HG02571 (cell line): ENCODE data around the gene IDI2.
"Not testable (repeated sequence)": the region's sequence is repeated elsewhere in the genome, so short reads cannot be mapped to it uniquely, and the experiment has no call there.

Source experiments
- ATAC-seq: cut with Tn5 transposase; IDR thresholded peaks from one replicate; pipeline ENCODE4 v1.9.1; 2021; ENCODE audit warnings: mild to moderate bottlenecking, moderate library complexity; ENCODE audit not compliant: unreplicated experiment

The IDI2 gene

DNA sequence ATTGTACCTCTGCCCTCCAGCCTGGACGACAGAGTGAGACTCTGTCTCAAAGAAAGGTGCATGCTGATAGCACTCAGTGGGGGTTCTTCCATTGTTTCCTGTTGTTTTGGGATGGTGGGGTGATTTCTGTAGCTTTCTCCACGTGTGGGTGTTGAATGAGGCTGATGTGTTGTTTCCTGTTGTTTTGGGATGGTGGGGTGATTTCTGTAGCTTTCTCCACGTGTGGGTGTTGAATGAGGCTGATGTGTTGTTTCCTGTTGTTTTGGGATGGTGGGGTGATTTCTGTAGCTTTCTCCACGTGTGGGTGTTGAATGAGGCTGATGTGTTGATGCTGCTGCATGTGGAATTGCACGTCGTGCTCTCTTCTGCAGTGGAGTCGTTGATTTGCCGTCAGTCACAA, 15.7 kb downstream of the IDI2 start:
- not testable (repeated sequence) for ATAC-seq

- ATAC-seq: no peak
Measured at GRCh38 chr10:1009071-1009494, 16.6 kb downstream of the IDI2 start.

- ATAC-seq: no peak
Measured at GRCh38 chr10:1007583-1007982, 18.1 kb downstream of the IDI2 start.

DNA sequence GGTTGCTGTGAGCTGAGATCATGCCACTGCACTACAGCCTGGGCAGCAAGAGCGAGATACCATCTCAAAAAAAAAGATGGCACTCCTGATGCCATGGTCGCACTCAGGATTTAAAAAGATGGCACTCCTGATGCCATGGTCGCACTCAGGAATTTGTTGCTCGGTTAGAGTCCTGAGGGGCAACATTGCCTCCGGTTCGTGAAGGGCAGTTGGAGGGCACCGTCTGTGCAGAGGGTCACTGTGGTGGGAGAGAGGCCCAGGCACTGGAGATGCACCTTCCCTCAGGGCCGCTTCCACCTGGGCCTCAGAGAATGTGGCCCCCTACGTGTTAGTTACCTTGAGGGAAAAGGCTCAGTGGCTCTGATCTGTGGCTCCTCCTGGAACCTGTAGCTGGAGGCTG, 19.1 kb downstream of the IDI2 start:
- ATAC-seq: no peak

- no peak for ATAC-seq
Measured at GRCh38 chr10:1003884-1004670, 21.6 kb downstream of the IDI2 start.

DNA sequence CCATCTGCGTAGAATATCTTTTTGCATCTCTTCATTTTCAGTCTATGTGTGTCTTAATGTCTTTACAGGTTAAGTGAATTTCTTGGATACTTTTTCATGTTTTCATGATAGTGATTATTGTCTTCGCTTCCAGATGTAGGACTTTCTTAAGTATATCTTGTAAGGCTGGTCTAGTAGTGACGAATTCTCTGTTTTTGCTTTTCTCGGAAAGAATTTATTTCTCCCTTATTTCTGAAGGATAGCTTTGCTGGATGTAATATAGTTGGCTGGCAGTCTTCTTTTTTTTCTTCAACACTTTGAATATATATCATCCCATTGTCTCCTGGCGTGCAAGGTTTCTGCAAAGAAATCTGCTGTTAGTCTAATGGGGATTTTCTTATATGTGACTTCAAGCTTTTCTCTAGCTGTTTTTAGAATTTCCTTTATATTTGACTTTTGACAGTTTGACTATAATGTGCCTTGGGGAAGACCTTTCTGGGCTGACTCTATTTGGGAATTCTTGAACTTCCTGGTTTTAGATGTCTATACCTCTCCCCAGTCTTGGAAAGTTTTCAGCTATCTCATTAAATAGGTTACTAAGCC, 23.1 kb downstream of the IDI2 start:
- no peak for ATAC-seq

GRCh38 chr10:997266-998022, 28.2 kb downstream of the IDI2 start:
- ATAC-seq: no peak

DNA sequence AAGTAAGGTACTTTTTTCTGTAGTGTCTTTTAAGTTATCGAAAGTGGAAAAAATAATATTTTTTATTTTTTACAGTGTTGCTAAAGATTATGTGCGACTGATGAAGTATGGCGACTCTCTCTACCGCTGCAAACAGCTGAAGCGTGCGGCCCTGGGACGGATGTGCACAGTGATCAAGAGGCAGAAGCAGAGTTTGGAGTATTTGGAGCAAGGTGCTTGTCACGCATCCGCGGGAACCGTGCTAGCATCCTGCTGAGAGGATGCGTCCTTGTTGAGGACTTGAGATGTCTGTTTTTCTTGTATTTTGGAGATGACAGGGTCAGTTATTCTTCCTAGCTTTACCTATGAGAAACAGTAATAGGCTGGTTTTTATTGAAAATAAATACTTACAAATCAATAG, 29.6 kb downstream of the IDI2 start:
- ATAC-seq: no peak

- no peak for ATAC-seq
Measured at GRCh38 chr10:995559-995926, 30.1 kb downstream of the IDI2 start.

DNA sequence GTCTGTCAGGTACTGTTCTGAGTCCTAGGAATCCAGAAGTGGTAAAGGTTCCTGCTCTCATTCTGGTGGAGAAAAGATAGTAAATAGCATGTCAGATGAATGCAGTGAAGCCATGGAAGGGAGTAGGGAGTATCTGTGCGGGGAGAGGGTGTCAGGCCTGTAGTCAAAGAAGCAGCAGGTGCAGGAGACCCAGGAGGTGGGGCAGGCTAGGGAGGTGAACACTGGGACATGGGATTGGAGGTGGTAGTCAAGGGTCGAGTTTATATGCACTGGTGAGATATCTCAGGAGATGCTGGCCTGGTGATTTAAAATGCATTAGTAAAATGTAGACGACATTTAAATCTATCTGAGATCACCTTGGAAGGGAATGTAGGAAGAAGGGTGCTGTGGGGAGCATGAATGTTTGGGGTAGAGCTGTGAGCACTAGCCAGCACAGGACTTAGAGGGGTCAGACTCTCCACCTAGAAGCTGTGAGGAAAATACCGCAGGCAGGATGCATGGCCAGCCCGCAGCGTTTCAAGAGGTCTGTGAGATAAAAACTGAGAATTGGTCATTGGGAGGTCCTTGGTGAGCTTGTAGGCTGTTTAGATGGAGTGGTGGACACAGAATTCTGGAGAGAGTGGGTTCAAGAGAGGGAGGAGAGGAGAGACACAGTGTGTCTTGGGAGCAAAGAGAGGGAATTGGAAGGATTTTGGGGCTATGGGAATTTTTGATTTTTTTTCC, 30.7 kb downstream of the IDI2 start:
- no peak for ATAC-seq

DNA sequence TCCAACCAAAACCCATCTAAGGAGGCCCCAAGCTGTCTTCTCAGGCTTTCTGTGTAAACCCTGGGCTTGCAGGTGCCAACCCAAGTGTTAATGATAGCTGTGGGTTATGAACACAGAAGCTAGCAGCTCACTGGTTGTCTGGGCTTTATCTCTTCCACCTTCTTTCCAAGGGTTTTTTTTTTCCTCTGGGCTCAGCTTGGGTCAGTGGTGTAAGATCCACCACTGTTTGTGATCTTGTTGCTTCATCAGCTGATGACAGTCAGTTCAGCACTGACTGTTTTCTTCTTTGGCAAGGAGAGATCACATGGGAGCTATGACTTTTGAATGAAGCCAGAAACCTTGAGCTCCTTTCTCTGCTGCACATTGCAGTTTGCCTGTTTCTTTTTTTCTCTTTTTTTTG, 32.8 kb downstream of the IDI2 start:
- ATAC-seq: no peak

DNA sequence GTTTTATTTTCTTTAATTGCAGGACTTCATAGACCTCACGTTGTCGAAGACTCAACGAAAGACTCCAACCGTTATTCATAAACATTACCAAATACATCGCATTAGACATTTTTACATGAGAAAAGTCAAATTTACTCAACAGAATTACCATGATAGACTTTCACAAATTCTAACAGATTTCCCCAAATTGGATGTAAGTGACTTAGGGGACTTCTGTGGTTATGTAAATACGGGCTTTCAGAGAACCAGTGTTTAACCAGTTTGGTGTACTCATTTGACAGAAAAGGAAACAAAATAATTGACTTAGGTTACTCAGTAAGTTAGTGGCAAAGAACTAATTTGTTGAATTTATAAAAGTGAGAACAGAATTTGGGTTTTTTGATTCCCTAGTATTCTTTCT, 33.2 kb downstream of the IDI2 start:
- ATAC-seq: no peak

GRCh38 chr10:990808-991207, 34.9 kb downstream of the IDI2 start:
- no peak for ATAC-seq

DNA sequence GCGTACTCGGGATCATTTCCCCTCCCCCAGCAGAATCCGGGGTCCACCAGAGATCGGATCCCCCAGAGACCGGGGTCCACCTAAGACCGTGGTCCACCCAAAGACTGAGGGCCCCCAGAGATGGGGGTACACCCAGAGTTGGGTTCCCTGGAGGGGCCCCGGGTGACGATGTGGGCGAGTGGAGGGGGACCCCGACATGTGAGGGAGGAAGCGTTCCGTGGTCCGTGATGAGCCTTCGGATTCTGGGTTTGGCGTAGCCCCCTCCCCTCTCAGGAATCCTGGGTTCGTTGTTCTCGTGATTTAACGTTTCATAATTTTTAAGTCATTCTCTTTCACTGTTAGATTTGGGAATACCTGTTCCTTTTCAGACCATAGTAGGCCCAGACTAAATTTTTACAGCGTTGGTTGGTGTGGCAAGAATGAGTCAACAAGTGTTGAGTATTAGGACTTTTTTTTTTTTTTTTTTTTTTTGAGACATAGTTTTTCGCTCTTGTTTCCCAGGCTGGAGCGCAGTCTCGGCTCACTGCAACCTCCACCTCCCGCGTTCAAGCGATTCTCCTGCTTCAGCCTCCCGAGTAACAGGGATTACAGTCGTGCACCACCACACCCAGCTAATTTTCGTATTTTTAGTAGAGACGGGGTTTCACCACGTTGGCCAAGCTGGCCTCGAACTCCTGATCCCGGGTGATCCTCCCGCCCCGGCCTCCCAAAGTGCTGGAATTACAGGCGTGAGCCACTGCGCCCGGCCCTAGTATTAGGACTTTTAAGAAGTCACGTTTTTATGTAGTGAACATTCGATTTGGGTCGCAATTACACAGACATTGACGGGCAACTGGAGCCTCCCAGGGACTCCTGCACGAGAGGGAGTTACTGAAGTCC, 36.8 kb downstream of the IDI2 start:
- ATAC-seq: peak; percentile 2

- peak; percentile 96 for ATAC-seq
Measured at GRCh38 chr10:987870-988666, 37.6 kb downstream of the IDI2 start, which contains the start of gene GTPBP4. Gene GTPBP4, plus strand, starts transcription at chr10:988434. Its CDS starts 46 bp downstream, at chr10:988480.

DNA sequence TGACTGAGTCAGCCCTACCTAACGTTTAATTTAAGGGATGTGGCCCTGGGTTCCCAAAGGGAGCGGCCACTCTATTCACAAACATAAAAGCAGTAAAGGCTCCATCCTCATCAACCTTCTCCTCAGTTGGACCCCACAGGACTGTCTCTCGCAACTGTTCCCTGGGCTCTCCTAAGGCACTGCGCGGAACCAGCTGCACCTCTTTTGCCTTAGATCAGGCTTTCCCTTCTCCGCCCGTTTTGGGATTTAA, 38.1 kb downstream of the IDI2 start:
- peak; percentile 2 for ATAC-seq

DNA sequence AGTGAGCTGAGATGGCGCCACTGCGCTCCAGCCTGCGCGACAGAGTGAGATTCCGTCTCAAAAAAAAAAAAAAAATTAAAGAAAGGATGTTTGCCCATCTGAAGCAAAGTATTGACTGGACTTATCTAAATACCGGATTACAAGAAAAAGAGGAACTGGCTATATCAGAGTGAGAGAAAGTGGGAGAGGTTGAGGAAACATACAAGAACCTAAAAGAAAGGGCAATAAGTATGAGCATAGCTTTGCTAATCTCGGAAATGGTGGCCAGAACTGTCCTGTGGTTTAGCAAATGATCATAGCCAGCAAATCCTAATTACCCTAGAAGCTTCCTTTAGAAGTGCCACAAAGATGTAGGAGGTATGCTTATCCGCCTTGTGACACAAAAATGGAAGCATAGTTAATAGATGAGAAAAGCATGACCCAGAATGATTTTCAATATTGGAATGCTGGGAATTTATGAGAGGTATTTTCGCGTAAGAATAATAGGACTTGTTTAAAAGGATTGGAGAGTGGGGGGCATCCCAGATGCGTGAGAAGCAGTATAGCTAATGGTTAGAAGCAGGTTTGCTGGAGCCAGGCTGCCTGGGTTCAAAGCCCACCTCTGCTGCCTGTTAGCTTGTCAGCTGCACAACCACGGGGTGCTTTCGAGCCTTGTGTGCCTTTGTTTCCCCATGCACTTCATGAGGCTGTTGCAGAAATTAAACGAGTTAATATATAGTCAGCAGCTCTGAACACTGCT, 38.6 kb downstream of the IDI2 start:
- no peak for ATAC-seq

DNA sequence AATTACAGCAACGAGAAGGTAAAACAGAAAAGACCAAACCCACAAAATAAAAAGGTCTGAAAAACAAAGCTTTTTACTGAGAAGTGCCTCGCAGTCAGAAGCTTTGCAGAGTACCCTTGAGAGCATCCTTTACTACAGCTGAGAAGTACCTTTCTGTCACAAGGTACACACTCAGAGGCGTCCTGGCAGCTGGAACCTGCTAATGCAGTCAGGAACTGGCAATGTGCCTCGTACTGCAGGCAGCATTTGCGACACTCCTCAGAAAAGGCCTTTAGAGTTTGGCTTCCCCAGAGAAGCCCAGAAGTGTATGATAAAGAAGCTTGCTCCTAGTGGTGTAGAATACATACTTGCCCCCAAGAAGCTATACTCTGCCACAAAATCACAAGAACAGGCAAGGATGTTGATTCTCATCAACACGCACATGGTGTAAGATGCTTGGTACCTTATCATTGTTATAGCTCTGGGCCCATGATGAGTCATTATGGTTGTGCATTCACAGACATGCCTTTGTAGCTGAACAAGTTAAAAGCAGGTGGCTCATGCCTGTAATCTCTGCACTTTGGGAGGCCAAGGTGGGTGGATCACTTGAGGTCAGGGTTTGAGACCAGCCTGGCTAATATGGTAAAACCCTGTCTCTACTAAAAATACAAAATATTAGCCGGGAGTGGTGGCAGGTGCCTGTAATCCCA, 39.4 kb downstream of the IDI2 start:
- ATAC-seq: no peak

- ATAC-seq: no peak
Measured at GRCh38 chr10:985361-985760, 40.3 kb downstream of the IDI2 start.
